Ovary (tissue), 9 donors: Measurements from ENCODE around the gene PKP3. TPM values are rescaled to one million over a fixed set of nuclear protein-coding genes. Genes with fewer than 3 reads are reported as not detected.

ENCODE experiments used
- DNase-seq, 5 donors: peaks; one replicate each; pipeline ENCODE4 v3.0.0-alpha.2; 2019 to 2020
- H3K27ac ChIP-seq, 2 donors: fragments of 200-600 bp; one replicate each; pipeline versions ENCODE4 v1.5.1 to v1.8.0; 2019 to 2022
- H3K27me3 ChIP-seq: fragments of 200-600 bp; one replicate; pipeline ENCODE4 v1.8.0; 2022
- H3K36me3 ChIP-seq: fragments of 200-600 bp; sonication (generic); one replicate; pipeline ENCODE4 v1.5.1; 2019
- H3K4me1 ChIP-seq: one replicate; pipeline ENCODE4 v1.8.1; 2013; ENCODE audit warnings: mild to moderate bottlenecking, moderate library complexity; ENCODE audit not compliant: insufficient read depth
- H3K4me3 ChIP-seq: fragments of 200-600 bp; sonication (generic); one replicate; pipeline ENCODE4 v1.5.1; 2017
- H3K9me3 ChIP-seq, 2 donors: fragments of 200-600 bp in 1 of 2; sonication (generic) in 1 of 2; one replicate each; pipeline versions ENCODE4 v1.5.1 to v1.8.1; 2013 to 2019; ENCODE audit warnings: mild to moderate bottlenecking in 1 of 2, moderate library complexity in 1 of 2
- CTCF ChIP-seq, 3 donors: fragments of 450-650 bp in 2 of 3; fragments of 200-600 bp in 1 of 3; IDR thresholded peaks; one replicate each; pipeline versions ENCODE4 v1.5.1 to v1.8.0; 2016 to 2022; ENCODE audit warnings: antibody characterized with exemption in 3 of 3, mild to moderate bottlenecking in 1 of 3
- EP300 ChIP-seq: sonication (generic); formaldehyde crosslinking; IDR thresholded peaks from one replicate; pipeline ENCODE4 v1.6.1; 2017; ENCODE audit warnings: antibody characterized with exemption
- POLR2A ChIP-seq: fragments of 450-650 bp; IDR thresholded peaks from one replicate; pipeline ENCODE4 v1.6.1; 2017; ENCODE audit warnings: antibody characterized with exemption, mild to moderate bottlenecking, moderate library complexity
- WGBS, 3 donors: extraction: QIAGEN DNeasy Blood & Tissue Kit in 1 of 3; methylation state at CpG; one replicate each; pipeline versions ENCODE4 v1.1.5 to v1.1.7; 2013 to 2017; 5-methylcytosine and 5-hydroxymethylcytosine counted together
- intact Hi-C, 4 donors: fragments of 100-400 bp; cut with DNase I; formaldehyde crosslinking; loops; one replicate each; pipeline versions ENCODE4 v1.11.0 to v1.15.1; 2022 to 2023
- polyA plus RNA-seq, 2 donors: library from polyadenylated mRNA; stranded (reverse); fragments of 200-250 nt in 1 of 2; fragments of 350-450 nt in 1 of 2; fragmentation: Illumina TruSeq in 1 of 2; extraction: RNeasy Lipid Tissue Mini Kit (QIAGEN cat#74804) in 1 of 2; gene quantifications; one replicate each; pipeline ENCODE4 v1.2.3, GENCODE V29; 2013 to 2014
- total RNA-seq, 7 donors: library from RNA; depleted of rRNA in 2 of 7; stranded (reverse); fragments of >200 nt in 2 of 7; fragmentation: NEBNext Ultra II Directional in 3 of 7; extraction: Animal tissue kit (Norgen Biotek cat#: 25700) in 3 of 7; gene quantifications; one replicate each; pipeline versions ENCODE4 v1.1.0 to v1.2.4, GENCODE V29; 2016 to 2023
- donor health status: DM: no; HTN: no; CAD: no; lungs with moderate emphysema.
- donor health status: DM: no; HTN: no; CAD: no.
- donor health status: Bipolar disorder and iron deficiency.
- donor health status: DM: yes; HTN: yes; CAD: no.
- donor health status: DM: no; HTN: no; CAD: no.
- donor health status: DM: yes; HTN: yes; CAD: no.

The PKP3 gene
- total and polyA plus RNA-seq, 9 donors, result 0.21 to 56.8 (median 3.0) TPM; not detected in 1

- H3K9me3 ChIP-seq, result no peaks in the 10 kb centered on the region
These were observed 43.2 kb upstream of the PKP3 start for GRCh38 chr11:350723-351255.

GRCh38 chr11:351411-351810 is 42.6 kb upstream of the PKP3 start:
- Histone ChIP-seq H3K27ac (no peak overlapping the region), H3K4me1 (peaks cover 14% of the 10 kb centered on the region), H3K27me3 (no peaks in the 10 kb centered on the region), H3K36me3 (no peaks in the 10 kb centered on the region), H3K9me3 (no peaks in the 10 kb centered on the region), H3K4me3 (no peak overlapping the region)
- TF ChIP-seq POLR2A (no peak), CTCF (IDR thresholded peaks at IDR 0.05) (no peak)
- DNase-seq, result peak in 3 of 5 donors; percentile 19 to 37 (median 31)
- intact Hi-C loops, result no loop called here
- WGBS, 3 donors, result 95 to 97% (median 96%) methylated on average over 14 of the region's 14 CpGs

More at GRCh38 chr11:350723-351255, 43.2 kb upstream of the PKP3 start:
- peak in 3 of 5 donors; percentile 21 to 31 (median 26) for DNase-seq
- H3K4me3 ChIP-seq, result no peak overlapping the region
- TF ChIP-seq EP300 (no peak), POLR2A (no peak), CTCF (IDR thresholded peaks at IDR 0.05) (no peak)
- no peak overlapping the region for H3K27ac ChIP-seq
- intact Hi-C loops, result no loop called here
- WGBS, 3 donors, result 84 to 88% (median 87%) methylated on average over 18 of the region's 18 CpGs
- H3K27me3 ChIP-seq, result no peaks in the 10 kb centered on the region
- H3K4me1 ChIP-seq, result peaks cover 14% of the 10 kb centered on the region
- no peaks in the 10 kb centered on the region for H3K36me3 ChIP-seq

GRCh38 chr11:352456-353031 is 41.5 kb upstream of the PKP3 start:
- Histone ChIP-seq H3K27ac (peak overlapping the region; percentile 58 to 95), H3K4me1 (peaks cover 14% of the 10 kb centered on the region), H3K4me3 (no peak overlapping the region), H3K36me3 (no peaks in the 10 kb centered on the region), H3K9me3 (no peaks in the 10 kb centered on the region), H3K27me3 (no peaks in the 10 kb centered on the region)
- DNase-seq, result peak in 2 of 5 donors; percentile 18 to 46
- WGBS, 3 donors, result 82 to 96% (median 94%) methylated on average over 12 of the region's 12 CpGs
- TF ChIP-seq CTCF (IDR thresholded peaks at IDR 0.05), result no peak
- TF ChIP-seq POLR2A, result no peak
- TF ChIP-seq EP300, result no peak
- intact Hi-C loops, result loop anchor here in 1 of 4 donors (2.0 kb wide), 1 partner anchor 16 kb away; no protein-coding TSS in a partner anchor

GRCh38 chr11:353179-353873 is 40.7 kb upstream of the PKP3 start:
- peak; percentile 85 to 93 (median 92) for DNase-seq
- 11 to 15% (median 13%) methylated on average over 16 of the region's 16 CpGs for WGBS, 3 donors

More at GRCh38 chr11:353179-353873, 40.7 kb upstream of the PKP3 start:
- peak; percentile 18 for TF ChIP-seq EP300
- TF ChIP-seq POLR2A, result peak; percentile 37
- no peak for TF ChIP-seq CTCF (IDR thresholded peaks at IDR 0.05)
- H3K36me3 ChIP-seq, result no peaks in the 10 kb centered on the region
- H3K27ac ChIP-seq, result peak overlapping the region; percentile 58 to 95
- H3K9me3 ChIP-seq, result no peaks in the 10 kb centered on the region
- no peaks in the 10 kb centered on the region for H3K27me3 ChIP-seq
- intact Hi-C loops, result loop anchor here in 1 of 4 donors (2.0 kb wide), 1 partner anchor 17 kb away; no protein-coding TSS in a partner anchor
- H3K4me1 ChIP-seq, result peaks cover 14% of the 10 kb centered on the region
- H3K4me3 ChIP-seq, result no peak overlapping the region
